Ishikawa (cell line): ENCODE data around the gene RNF215.

Experiments used
- CEBPB ChIP-seq: IDR thresholded peaks from 2 replicates; pipeline ENCODE4 v1.6.1; 2012
- CREB1 ChIP-seq: IDR thresholded peaks from 2 replicates; pipeline ENCODE4 v1.6.1; 2012; ENCODE audit warnings: low read depth
- EGR1 ChIP-seq: IDR thresholded peaks from 2 replicates; pipeline ENCODE4 v1.6.1; 2012
- EP300 ChIP-seq: IDR thresholded peaks from 2 replicates; pipeline ENCODE4 v1.6.1; 2012; ENCODE audit warnings: borderline replicate concordance
- NFIC ChIP-seq: IDR thresholded peaks from 2 replicates; pipeline ENCODE4 v1.6.1; 2012
- RAD21 ChIP-seq: IDR thresholded peaks from 2 replicates; pipeline ENCODE4 v1.6.1; 2012; ENCODE audit warnings: low read depth
- TAF1 ChIP-seq: IDR thresholded peaks from 2 replicates; pipeline ENCODE4 v1.6.1; 2012; ENCODE audit warnings: low read depth, mild to moderate bottlenecking
- TCF12 ChIP-seq: IDR thresholded peaks from 2 replicates; pipeline ENCODE4 v1.6.1; 2012; ENCODE audit warnings: low read depth
- TEAD4 ChIP-seq: IDR thresholded peaks from 2 replicates; pipeline ENCODE4 v1.6.1; 2012
- YY1 ChIP-seq: IDR thresholded peaks from 2 replicates; pipeline ENCODE4 v1.6.1; 2012; ENCODE audit warnings: low read depth
- ZBTB7A ChIP-seq: IDR thresholded peaks from 2 replicates; pipeline ENCODE4 v1.6.1; 2012; ENCODE audit warnings: low read depth
- TF ChIP-seq, protein P1 (sequence below): IDR thresholded peaks from 2 replicates; pipeline ENCODE4 v1.6.1; 2012; ENCODE audit warnings: low read depth, mild to moderate bottlenecking
- TF ChIP-seq, protein P2 (sequence below): IDR thresholded peaks from 2 replicates; pipeline ENCODE4 v1.6.1; 2012
- TF ChIP-seq, protein P3 (sequence below): IDR thresholded peaks from 2 replicates; pipeline ENCODE4 v1.6.1; 2012

DNA sequence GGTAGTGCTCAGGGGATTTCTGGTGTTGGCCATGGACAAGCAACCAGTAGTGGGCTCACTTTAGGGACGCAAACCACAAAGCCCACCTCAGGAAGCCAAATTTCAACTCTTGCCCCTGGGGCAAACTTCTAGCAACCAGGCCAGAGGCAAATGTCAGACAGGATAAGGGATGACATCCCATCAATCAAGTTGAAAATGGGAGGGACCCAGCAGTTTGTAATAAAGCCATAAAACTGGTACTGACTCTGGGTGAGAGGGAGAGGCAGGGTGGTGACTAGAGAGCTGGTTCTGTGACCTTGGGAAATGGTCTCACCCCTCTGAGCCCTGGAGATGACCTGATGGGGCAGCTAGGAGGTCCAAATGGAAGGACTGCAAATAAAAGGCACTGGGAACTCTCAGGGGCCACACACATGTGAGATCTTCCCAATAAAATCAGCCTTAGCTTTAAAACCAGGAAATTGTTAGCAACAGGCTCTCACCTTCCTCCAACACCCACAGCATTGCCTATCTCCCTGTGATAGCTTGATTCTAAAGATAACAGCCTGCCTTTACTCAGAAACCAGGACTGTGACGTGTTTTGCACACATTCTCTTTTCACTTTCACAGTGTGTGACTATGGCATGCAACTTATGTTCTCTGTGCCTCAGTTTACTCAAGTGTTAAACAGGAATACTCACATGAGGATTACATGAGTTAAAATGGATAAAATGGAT, 54.1 kb downstream of the RNF215 start:
- TF ChIP-seq, protein P1, sequence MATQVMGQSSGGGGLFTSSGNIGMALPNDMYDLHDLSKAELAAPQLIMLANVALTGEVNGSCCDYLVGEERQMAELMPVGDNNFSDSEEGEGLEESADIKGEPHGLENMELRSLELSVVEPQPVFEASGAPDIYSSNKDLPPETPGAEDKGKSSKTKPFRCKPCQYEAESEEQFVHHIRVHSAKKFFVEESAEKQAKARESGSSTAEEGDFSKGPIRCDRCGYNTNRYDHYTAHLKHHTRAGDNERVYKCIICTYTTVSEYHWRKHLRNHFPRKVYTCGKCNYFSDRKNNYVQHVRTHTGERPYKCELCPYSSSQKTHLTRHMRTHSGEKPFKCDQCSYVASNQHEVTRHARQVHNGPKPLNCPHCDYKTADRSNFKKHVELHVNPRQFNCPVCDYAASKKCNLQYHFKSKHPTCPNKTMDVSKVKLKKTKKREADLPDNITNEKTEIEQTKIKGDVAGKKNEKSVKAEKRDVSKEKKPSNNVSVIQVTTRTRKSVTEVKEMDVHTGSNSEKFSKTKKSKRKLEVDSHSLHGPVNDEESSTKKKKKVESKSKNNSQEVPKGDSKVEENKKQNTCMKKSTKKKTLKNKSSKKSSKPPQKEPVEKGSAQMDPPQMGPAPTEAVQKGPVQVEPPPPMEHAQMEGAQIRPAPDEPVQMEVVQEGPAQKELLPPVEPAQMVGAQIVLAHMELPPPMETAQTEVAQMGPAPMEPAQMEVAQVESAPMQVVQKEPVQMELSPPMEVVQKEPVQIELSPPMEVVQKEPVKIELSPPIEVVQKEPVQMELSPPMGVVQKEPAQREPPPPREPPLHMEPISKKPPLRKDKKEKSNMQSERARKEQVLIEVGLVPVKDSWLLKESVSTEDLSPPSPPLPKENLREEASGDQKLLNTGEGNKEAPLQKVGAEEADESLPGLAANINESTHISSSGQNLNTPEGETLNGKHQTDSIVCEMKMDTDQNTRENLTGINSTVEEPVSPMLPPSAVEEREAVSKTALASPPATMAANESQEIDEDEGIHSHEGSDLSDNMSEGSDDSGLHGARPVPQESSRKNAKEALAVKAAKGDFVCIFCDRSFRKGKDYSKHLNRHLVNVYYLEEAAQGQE = no peak
- TF ChIP-seq YY1 (no peak), TAF1 (no peak), CEBPB (no peak), CREB1 (no peak), TCF12 (no peak), EP300 (no peak), EGR1 (no peak), RAD21 (no peak), NFIC (no peak), TEAD4 (no peak), ZBTB7A (no peak)
- TF ChIP-seq, protein P2, sequence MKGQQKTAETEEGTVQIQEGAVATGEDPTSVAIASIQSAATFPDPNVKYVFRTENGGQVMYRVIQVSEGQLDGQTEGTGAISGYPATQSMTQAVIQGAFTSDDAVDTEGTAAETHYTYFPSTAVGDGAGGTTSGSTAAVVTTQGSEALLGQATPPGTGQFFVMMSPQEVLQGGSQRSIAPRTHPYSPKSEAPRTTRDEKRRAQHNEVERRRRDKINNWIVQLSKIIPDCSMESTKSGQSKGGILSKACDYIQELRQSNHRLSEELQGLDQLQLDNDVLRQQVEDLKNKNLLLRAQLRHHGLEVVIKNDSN = no peak
- TF ChIP-seq, protein P3, sequence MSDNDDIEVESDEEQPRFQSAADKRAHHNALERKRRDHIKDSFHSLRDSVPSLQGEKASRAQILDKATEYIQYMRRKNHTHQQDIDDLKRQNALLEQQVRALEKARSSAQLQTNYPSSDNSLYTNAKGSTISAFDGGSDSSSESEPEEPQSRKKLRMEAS = no peak
